GM19238 (cell line): ENCODE results near the gene RPP25.
"Not testable (repeated sequence)": the region's sequence is repeated elsewhere in the genome, so short reads cannot be mapped to it uniquely, and the experiment has no call there.

Source experiments
- DNase-seq: peaks from one replicate; pipeline ENCODE4 v3.0.0; 2011; ENCODE audit warnings: low spot score; ENCODE audit not compliant: insufficient read length

Gene RPP25

DNA sequence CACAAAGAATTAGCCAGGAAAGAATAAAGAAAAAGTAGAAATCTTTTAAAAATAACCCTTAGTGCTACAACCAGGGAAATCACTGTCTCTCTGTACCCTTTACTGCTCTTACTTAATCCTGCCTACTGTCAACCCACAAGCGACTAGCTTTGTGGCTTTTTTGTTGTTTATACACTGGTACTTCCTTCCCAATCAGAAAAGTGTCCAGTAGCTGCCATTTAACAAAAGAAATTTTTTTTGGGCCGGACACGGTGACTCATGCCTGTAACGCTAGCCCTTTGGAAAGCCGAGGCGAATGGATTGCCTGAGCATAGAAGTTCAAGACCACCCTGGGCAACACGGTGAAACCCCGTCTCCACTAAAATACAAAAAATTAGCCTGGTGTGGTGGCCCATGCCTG is 36.1 kb downstream of the RPP25 start:
- no peak for DNase-seq

DNA sequence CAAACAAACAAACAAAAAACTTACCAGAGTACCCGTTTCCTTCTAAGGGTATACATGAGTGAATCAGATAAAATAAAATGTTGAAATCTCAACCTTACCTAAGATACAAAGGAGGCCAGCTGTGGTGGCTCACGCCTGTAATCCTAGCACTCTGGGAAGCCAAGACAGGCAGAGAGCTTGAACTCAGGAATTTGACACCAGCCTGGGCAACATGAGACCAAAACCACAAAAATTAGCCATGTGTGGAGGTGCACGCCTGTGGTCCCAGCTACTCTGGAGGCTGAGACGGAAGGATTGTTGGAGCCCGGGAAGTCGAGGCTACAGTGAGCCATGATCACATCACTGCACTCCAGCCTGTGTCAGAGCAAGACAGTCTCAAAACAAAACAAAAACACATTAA is 38.9 kb downstream of the RPP25 start:
- DNase-seq, result no peak

DNA sequence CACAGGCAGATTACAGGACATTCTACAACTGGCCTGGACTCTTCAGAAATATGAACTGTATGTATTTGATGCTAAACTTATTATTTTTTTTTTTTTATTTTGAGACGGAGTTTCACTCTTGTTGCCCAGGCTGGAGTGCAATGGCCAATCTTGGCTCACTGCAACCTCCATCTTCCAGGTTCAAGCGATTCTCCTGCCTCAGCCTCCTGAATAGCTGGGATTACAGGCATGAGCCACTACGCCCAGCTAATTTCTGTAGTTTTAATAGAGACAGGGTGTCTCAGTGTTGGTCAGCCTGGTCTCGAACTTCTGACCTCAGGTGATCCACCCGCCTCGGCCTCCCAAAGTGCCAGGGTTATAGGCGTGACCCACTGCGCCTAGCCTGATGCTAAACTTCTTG is 42.8 kb downstream of the RPP25 start:
- not testable (repeated sequence) for DNase-seq

DNA sequence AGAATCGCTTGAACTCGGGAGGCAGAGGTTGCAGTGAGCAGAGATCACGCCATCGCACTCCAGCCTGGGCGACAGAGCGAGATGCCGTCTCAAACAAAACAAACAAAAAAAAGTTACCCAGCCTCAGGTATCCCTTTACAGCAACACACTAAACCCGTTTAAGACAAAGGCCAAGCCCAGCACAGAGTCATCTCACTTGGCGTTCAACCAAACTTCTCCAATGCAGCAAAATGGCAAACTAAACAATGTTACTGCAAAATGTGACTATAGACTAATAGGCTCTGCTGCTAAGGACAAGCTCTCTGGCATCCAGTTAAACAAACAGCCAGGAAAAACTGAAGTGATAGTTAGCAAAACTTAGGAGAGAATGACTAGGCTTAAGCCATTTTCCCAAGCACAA is 43.5 kb downstream of the RPP25 start:
- DNase-seq, result no peak

DNA sequence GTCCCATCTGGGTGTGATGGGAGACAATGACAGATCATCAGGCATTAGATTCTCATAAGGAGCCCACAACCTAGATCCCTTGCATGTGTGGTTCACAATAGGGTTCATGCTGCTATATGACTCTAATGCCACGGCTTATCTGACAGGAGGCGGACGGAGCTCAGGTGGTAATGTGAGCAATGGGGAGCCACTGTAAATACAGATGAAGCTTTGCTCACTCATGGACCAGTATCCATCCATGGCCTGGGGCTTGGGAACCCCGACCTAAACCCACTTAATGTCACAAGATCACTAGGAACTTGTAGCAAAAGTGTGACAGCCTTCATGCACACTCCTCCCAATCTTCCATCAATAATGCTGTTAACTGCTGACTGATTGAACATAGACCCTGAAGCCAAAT is 47.9 kb downstream of the RPP25 start:
- DNase-seq, result no peak

DNA sequence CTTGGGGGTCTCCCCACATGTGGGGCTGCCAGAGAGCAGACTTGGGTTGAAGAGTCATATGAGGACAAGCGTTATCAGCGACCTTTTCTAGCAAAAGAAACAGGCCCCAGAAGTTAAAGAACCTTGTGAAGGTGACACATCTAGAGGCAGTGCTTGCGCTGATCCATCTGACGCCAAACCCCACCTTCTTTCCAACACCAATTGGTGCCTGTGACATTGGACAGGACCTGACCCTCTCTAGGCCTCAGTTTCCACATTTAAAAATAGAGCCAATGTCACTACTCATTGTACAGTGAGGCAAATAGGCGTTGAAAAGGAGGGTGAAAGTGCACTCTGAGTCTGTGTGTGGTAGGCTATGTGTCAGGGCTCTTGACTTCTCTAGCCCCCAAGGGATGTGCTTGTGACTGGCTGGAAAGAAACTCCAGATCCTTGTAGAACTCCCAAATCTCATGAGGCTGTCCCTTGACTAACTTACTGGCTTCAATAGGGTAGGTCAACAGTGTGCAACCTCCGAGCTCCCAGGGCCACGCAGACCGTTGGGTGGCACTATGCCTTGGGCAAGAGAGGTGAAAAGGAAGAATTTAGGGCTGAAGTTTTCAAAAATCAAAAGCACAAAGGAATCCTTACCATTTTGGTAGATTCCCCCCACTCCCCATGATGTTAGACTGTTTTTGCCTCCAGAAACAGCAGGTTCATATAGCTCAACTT is 49.3 kb downstream of the RPP25 start:
- no peak for DNase-seq

DNA sequence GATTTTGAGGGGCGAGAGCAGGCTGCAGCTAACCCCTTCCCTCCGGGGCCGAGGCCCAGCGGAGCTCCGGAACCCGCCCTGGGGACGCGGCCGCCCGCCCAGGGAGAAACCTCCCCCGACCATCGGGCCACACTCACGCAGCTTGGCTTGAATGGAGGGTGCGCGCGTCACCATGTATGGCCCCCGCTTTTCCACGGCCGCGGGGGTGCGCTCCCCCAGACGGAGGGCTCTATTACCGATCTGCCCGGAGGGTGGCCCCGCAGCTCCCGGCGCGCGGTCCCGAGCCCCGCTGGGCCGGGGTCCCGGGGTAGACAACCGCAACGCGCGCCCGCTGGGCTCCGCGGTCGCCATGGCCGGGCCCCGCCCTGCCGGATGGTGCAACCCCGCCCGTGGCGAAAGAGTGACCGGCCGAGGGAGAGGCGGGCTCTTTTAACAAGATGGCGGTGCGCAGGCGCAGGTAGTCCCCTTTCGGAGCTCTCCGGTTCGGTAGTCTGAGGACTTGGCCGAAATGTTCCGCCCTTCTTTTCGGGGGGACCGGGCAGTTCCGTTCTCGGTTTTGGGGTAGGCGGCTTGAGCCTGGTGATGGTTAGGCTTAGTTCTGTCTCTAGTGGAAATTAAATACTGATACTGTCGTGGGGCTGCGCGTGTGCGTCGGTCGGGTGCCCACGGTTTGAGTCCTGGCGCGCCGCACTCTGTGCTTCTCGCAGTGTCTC is 50.0 kb downstream of the RPP25 start, which contains the start of gene FAM219B:
Gene FAM219B, minus strand, starts transcription at position 402 of the 713 bp plus-strand sequence. Its CDS starts 51 bp downstream, at position 351.
- DNase-seq, result peak; percentile 94

DNA sequence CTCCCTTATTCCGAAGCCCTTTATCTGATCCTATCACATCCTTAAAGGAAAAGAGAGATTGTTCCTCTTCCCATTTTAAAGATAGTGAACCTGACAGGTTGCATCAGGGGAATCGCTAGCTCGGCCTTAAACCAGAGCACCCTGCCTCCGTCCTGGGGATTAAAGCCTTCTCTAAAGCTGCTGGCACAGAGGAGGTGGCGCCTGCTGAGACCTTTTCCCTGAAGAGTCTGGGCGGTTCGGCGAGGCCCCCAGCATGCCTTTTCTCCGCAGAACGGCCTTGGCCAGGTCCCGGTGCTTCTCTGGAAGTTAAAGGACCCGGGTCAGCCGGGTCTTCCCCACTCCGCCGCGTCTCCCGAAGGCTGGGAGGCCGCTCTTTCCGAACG is 50.5 kb downstream of the RPP25 start:
- no peak for DNase-seq
